AG10803 (cell line): ENCODE data around the gene TCTA.

Experiments used
- DNase-seq: peaks from one replicate; pipeline ENCODE4 v3.0.0; 2010; ENCODE audit warnings: low read depth
- H3K4me3 ChIP-seq: 2 replicates; pipeline ENCODE4 v1.5.1; 2011; ENCODE audit warnings: mild to moderate bottlenecking, low read length, control low read depth
- TF ChIP-seq, protein P1 (sequence below): conservative IDR thresholded peaks from 2 replicates; pipeline ENCODE4 v1.5.1; 2011; ENCODE audit warnings: mild to moderate bottlenecking, low read length, control low read depth, inconsistent platforms

The TCTA gene, protein sequence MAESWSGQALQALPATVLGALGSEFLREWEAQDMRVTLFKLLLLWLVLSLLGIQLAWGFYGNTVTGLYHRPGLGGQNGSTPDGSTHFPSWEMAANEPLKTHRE

DNA sequence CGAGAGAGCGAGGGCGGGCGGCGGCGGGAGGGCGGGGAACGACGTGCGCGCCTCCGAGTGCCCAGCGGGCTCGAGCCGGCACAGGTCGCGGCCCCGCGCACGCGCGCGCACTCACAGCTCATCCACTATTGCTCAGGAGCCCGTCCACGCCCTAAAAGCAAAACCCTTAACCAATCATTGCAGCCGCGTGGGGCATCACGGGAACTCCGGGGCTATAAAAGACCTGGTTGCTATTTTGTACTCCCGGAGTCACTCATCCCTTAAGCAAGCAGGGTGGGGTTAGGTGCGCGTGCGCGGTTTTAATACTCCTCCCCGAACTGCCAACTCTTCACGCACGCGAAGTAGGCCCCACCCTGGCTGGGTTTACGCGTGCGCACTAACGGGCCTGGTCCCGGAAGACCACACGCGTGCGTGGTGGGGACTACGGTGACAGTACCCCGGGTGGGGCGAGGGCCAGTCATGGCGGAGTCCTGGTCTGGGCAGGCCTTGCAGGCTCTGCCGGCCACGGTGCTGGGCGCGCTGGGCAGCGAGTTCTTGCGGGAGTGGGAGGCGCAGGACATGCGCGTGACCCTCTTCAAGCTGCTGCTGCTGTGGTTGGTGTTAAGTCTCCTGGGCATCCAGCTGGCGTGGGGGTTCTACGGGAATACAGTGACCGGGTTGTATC is at the start of gene TCTA, which contains the start of gene RHOA:
TCTA (plus strand) TSS at position 456 of the 664 bp plus-strand sequence; CDS start at position 460, 4 bp downstream.
RHOA (minus strand) TSS at position 9 of the 664 bp plus-strand sequence. CDS start 36,387 bp downstream, outside the sequence.
- TF ChIP-seq, protein P1, sequence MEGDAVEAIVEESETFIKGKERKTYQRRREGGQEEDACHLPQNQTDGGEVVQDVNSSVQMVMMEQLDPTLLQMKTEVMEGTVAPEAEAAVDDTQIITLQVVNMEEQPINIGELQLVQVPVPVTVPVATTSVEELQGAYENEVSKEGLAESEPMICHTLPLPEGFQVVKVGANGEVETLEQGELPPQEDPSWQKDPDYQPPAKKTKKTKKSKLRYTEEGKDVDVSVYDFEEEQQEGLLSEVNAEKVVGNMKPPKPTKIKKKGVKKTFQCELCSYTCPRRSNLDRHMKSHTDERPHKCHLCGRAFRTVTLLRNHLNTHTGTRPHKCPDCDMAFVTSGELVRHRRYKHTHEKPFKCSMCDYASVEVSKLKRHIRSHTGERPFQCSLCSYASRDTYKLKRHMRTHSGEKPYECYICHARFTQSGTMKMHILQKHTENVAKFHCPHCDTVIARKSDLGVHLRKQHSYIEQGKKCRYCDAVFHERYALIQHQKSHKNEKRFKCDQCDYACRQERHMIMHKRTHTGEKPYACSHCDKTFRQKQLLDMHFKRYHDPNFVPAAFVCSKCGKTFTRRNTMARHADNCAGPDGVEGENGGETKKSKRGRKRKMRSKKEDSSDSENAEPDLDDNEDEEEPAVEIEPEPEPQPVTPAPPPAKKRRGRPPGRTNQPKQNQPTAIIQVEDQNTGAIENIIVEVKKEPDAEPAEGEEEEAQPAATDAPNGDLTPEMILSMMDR = no peak
- H3K4me3 ChIP-seq = peak within 1 kb of the TSS; percentile 95
- peak; percentile 100 for DNase-seq

DNA sequence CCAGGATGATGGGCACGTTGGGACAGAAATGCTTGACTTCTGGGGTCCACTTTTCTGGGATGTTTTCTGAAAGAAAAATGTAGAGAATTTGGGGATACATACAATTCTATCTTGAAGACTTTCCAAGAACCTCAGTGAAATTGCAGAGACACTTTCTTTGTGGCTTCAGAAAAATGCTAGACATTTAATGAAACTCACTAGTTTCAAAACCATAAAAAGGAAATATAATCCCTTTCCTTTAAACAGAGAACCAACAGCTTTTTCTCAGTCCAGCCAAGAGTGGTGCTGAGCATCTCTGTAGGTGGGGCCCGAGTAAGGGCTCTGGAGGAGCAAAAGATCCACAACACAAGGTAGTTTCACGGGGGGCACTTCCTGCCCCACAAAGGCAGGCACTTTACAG is 49.7 kb upstream of the TCTA start:
- DNase-seq = peak; percentile 68
- H3K4me3 ChIP-seq = no peak overlapping the region
- TF ChIP-seq, protein P1 = no peak

DNA sequence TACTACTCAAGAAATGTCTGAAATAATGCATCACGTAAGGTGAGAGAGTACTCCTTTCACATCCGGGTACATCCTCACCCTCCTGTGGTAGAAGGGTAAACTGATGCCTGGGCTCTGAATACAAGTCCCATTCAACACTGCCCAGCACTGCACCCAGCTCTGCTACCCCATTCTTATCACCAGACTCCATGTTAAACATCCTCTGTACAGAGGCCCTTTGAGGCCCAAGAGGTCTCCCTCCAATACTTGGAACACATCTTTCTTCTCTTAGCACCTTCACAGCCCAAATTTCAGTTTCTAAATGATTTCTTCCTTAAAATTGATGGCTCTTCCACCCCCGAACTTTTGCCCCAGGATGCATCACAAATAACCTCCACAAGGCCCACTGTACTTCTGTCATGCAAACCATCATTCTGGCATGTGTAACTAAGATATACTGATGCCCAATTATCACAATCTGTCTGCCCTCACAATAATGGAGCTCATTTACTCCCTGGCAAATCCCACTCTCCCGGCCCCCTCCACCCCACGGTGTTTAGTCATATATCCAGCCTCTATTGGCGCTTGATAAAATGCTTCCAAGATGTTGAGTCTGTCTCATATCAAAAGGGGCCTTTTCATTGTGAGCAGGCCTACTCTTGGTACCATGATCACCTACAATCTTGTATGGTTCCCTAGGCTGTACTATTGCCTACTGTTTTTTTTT is 41.5 kb upstream of the TCTA start:
- no peak for DNase-seq

DNA sequence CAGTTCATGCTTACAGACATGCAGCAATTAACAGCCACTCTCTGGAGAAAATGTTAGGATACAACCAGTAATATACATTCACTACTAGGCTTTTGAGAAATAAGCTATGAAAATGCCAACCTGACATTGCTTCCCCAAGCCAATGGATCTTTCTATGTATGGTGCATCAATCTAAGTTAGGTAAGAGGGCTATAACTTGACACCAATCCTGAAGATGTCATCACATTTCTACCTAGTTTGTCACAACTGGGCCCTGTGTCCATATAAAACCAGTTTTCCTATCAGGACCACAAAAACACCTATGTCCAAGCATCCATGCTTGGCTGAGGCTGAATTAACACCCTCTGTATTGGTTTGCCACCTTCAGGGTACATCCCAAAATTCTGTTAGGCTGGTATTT is 40.3 kb upstream of the TCTA start:
- H3K4me3 ChIP-seq = no peak overlapping the region
- TF ChIP-seq, protein P1 = no peak
- DNase-seq = no peak

More for the DNA sequence above, 41.5 kb upstream of the TCTA start:
- TF ChIP-seq, protein P1 = no peak
- no peak overlapping the region for H3K4me3 ChIP-seq

DNA sequence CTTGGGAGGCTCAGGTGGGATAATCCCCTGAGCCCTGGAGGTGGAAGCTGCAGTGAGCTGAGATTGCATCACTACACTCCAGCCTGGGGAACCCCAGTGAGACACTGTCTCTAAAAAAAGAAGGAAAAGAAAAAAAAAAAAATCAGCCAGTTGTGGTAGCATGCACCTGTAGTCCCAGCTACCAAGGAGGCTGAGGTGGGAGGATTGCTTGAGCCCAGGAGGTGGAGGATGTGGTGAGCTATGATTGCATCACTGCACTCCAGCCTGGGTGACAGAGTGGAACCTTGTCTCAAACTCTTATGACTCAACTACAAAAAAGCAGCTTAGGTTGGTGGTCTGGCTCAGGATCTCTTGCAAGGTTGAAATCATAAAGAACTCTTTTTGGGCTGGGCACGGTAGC is 34.7 kb upstream of the TCTA start:
- peak; percentile 71 for DNase-seq
- TF ChIP-seq, protein P1 = no peak
- H3K4me3 ChIP-seq = no peak overlapping the region

DNA sequence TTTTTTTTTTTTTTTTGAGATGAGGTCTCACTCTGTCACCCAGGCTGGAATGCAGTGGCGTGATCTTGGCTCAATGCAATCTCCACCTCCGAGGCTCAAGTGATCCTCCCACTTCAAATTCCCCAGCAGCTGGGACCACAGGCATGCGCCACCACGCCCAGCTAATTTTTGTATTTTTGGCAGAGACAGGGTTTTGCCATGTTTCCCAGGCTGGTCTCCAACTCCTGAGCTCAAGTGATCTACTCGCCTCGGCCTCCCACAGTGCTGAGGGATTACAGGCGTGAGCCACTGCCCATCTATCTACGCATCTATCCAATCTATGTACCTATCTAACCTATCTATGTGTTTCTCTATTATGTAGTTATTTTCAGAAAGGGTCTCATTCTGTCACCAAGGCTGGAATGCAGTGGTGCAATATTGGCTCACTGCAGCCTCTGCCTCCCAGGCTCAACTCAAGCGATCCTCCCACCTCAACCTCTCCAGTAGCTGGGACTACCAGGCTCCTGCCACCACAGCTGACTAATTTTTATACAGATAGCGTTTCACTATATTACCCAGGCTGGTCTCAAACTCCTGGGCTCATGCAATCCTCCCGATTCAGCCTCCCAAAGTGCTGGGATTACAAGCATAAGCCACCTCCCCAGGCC is 33.9 kb upstream of the TCTA start:
- DNase-seq = peak; percentile 95
- TF ChIP-seq, protein P1 = no peak
- no peak overlapping the region for H3K4me3 ChIP-seq
